Brain pericyte (primary cell): ENCODE results near the gene KLHDC8A.
"Not testable (repeated sequence)": the region's sequence is repeated elsewhere in the genome, so short reads cannot be mapped to it uniquely, and the experiment has no call there.

ENCODE experiments used
- DNase-seq: peaks from one replicate; pipeline ENCODE4 v3.0.0-alpha.2; 2012; ENCODE audit warnings: low read depth, low spot score

The KLHDC8A gene, protein sequence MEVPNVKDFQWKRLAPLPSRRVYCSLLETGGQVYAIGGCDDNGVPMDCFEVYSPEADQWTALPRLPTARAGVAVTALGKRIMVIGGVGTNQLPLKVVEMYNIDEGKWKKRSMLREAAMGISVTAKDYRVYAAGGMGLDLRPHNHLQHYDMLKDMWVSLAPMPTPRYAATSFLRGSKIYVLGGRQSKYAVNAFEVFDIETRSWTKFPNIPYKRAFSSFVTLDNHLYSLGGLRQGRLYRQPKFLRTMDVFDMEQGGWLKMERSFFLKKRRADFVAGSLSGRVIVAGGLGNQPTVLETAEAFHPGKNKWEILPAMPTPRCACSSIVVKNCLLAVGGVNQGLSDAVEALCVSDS

DNA sequence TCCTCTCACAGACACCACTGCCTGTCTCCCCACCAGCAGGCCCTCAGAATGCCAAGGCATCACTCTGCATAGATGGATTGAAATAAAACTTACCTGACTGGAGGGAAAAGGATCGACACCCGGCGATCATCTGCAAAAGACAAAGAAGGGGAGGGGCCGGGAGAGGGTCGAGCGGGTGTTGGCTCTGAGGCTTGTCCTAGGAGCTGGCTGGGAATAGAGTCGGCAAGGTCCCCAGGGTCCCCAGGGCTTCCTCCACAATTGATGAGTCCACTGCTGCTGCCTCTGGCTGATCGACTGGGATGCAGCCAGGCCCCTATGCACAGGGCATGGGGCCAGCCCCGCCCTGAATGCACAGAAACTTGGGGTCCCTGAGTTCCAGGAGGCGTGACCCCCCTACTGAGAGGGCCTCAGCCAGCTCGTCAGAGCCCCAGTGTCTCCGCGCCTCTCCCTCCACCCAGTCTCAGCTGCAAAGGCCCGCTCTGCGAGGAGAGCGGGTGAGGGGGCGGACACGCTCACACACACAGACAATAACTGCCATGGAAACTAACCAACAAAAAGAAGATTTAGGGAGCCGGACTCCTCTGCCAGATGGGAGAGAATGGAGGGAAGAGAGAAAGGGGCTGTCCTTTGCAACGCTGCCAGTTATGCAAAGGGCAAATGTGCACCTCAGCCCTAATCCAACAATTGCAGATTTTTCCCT, at the start of gene KLHDC8A:
Gene KLHDC8A (minus strand): TSS at position 483 of the 700 bp plus-strand sequence. CDS start 13,318 bp downstream, outside the sequence.
- DNase-seq: no peak

DNA sequence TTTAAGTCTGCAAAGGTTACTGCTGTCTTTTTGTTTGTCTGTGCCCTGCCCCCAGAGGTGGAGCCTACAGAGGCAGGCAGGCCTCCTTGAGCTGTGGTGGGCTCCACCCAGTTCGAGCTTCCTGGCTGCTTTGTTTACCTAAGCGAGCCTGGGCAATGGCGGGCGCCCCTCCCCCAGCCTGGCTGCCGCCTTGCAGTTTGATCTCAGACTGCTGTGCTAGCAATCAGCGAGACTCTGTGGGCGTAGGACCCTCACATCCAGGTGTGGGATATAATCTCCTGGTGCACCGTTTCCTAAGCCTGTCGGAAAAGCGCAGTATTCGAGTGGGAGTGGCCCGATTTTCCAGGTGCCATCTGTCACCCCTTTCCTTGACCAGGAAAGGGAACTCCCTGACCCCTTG, 49.5 kb upstream of the KLHDC8A start:
- not testable (repeated sequence) for DNase-seq

DNA sequence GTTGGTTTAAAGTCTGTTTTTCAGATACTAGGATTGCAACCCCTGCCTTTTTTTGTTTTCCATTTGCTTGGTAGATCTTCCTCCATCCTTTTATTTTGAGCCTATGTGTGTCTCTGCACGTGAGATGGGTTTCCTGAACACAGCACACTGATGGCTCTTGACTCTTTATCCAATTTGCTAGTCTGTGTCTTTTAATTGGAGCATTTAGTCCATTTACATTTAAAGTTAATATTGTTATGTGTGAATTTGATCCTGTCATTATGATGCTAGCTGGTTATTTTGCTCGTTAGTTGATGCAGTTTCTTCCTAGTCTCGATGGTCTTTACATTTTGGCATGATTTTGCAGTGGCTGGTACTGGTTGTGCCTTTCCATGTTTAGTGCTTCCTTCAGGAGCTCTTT, 47.8 kb upstream of the KLHDC8A start:
- not testable (repeated sequence) for DNase-seq

DNA sequence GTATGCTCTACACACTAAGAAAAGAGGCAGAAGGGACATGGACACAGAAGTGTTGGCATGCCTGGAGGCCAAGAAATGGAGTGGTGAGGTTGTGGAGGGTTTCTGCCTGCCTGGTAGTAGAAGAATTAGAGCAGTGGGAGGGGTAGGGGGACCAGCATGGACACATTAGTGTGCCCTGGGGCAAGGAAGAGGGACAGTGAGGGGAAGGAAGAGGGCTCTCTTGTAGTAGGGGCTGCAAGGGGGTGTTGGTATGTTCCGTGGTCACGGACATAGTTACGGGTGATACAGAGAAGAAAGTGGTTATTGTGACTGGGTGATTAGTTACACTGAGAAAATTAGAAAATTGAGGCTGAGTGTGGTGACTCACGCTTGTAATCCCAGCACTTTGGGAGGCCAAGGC, 41.9 kb upstream of the KLHDC8A start:
- no peak for DNase-seq

DNA sequence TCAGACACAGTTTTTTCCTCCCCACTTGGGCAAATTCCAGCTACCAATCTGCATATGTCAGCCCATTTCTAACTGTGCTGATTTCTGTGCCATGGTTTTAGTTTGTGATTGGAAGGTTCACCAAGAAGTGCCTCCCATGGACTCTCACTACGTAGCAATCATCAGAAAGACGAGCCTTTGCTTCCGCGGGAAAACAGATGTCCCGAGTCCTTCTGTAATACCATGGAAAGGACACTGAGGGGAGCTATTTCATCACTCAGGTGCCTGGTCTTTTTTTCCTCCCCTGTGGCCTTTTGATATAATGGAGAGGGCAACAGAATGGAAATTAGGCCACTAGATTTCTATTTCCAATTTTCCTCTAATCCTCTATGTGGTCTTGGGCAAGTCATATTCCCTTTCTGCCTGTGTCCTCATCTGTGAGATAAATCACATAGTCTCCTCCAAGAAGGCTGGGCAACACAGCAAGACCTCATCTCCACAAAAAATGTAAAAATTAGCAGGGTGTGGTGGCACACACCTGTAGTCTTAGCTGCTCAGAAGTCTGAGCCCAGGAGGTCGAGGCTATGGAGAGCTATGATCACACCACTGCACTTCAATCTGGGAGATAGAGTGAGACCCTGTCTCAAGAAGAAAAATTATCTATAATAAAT, 40.4 kb upstream of the KLHDC8A start:
- DNase-seq: no peak

DNA sequence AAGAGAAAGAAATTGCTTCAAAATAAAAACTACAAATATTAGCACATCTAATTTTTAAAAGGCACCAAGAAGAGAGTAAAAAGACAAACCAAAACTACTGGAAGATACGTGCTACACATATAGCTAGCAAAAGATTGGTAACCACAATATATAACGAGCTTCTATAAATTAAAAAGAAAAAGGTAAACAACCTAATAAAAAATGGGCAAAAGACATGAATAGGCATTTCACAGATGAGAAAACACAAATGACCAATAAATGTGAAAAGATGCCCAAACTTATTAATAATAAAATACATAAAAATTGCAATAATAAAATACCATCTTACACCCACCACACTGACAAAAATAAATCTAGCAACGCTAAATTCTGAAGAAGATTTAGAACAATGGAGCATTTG, 38.9 kb upstream of the KLHDC8A start:
- DNase-seq: no peak

DNA sequence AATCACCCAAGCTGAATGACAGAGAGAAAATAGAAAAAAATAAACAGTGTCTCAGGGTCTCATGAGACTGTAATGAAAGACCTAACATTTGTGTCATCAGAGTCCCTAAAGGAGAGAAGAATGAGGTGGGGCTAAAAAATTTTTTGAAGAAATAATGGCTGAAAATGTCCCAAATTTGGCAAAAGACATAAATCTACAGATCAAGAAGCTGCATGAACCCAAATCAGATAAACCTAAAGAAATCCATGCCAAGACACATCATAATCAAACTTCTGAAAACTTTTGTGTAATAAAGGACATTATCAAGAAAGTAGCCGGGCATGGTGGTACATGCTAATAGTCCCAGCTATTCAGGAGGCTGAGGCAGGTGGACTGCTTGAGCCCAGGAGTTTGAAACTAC, 35.9 kb upstream of the KLHDC8A start:
- DNase-seq: no peak

DNA sequence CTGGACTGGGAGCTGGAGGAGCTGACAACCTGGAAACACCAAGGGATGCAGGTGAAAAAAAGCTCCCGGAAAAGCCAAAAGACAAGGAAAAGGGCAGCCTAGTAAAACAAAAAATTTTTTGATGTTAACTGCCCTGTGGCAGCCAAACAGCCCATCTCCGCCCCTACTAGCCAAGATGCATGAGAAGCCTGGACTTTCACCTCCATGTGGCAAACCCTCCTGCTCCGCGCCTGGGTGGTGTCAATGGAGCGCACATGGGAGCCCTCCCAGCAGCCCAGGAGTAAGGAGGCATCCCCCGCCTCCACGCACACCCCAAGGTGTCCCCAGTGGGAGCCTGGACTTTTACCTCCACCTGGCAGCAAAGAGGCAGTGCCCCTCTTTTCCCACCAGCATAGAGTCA, 34.7 kb upstream of the KLHDC8A start:
- no peak for DNase-seq

DNA sequence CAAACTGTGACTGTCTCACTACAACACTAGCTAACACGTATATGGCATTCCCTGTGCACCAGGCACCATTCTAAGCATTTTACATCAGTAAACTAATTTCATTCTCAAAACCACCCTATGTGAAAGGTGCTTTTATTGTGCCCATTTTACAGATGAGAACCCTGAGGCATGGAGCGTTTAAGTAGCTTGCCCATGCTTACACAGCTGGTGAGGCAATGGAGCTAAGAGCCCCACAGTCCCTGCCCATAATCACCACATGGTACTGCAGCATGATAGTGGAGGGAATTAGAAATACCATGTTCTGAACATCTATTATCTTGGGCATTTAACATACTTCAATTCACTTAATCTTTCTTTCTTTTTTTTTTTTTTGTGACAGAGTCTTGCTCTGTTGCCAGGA, 31.1 kb upstream of the KLHDC8A start:
- no peak for DNase-seq

DNA sequence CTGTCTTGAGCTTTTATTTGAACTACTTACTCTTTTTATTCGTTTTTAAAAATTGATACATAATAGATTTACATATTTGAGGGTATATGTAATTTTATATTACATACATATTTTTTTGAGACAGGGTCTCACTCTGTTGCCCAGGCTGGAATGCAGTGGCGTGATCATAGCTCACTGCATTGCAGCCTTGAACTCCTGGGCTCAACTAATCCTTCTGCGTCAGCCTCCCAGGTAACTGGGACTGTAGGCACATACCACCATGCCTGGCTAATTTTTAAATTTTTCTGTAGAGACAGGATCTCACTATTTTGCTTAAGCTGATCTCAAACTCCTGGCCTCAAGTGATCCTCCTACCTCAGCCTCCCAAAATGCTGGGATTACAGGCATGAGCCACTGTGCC, 26.3 kb upstream of the KLHDC8A start:
- not testable (repeated sequence) for DNase-seq

DNA sequence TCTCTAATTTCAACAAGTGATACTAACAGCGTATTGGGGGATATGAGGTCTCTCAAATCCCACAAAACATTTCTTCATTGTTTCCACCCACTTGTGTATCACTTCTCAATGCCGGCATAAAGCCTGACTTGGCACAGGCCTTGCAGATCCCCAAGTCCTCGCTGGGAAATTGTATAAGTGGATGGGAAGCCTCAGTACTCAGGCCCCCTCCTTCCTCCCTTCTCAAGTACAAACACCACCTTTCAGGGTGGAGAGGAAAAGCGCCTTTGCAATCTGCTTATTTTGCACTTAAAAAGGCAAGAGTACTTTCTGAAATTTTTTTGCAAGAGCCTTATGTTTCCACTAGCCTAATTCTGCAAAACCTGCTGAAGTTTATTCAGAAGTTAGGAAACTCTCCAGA, 25.8 kb upstream of the KLHDC8A start:
- no peak for DNase-seq

DNA sequence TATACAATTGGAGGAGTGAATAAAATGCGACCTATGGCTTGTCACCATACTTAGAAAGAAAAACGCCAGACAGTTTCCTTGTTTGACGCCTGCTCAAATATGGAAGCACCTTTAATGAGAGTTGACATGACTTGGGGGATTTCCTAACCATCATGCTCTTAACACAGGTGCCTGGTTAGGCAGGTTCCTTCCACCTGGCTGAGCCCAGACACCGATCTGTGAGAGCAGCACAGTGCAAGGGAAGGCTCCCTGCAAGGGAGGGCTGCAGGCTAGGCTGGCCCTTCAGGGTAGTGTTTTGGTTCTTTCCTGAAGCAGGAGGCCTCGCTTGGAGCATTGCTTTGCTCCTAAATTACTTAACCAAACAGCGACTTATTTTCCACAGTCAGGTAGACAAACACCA, 24.6 kb upstream of the KLHDC8A start:
- DNase-seq: no peak

DNA sequence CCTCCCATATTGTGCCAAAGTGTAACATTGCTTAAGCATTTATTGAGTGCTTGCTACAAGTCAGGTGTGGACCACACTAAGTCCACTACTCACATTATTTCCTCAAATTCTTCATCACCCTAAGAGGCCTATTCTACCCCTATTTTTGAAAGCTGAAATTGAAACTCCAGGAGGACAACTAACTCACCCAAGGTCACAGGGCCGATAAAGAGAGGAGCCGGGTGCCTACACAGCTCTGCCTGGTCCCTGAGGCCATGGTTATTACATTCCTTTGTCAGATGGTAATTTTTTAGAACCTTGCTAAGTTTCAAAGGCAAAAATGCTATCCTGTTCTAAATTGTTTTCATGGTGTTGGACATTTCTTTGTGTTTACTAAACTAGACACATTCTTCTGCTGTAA, 24.2 kb upstream of the KLHDC8A start:
- DNase-seq: no peak

DNA sequence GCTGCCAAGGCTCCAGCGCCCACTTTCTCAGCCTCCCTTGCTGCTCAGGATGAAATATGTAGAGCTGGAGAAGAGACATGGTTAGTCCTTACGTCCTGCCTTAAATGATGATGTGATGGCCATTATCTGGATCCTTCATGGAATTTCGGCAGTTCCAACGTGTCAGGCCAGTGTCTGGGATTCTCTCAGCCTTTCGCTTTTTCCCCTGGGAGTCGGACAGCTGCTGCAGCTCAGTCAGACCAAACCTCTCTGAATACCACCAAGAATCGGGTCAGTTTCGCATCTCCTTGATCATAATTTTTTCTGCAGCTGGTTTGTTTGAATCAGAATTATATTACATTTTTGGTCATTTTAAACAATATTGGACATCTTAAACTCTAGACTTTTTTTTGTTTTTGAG, 22.3 kb upstream of the KLHDC8A start:
- DNase-seq: no peak

DNA sequence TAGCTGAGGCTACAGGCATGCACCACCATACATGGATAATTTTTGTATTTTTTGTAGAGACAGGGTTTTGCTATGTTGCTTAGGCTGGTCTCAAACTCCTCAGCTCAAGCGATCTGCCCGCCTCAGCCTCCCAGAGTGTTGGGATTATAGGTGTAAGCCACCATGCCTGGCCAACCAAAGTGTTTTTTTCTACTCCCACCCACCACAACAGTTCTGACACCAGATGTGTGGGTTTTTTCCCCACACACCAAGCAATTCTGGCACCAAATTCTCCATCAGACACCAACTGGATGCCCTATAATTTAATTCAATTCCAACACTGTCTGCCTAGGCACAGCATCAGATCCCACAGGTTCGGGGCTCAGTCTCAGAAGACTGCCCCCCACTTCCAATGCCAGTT, 20.6 kb upstream of the KLHDC8A start:
- DNase-seq: no peak

DNA sequence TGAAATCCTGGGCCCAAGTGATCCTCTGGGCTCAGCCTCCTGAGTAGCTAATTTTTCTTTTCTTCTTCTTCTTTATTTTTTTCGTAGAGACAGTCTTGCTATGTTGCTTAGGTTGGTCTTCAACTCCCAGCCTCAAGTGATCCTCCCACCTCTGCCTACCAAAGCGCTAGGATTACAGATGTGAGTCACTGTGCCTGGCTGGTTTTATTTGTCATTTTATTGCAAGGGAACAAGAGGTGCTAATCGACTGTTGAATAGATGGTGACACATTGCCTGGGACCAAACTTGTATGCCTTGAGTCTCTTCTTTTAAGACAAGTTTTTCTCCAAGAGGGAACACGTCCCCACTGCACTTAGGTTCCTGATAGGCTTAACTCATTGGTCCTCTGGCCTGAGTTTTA, 20.0 kb upstream of the KLHDC8A start:
- no peak for DNase-seq

DNA sequence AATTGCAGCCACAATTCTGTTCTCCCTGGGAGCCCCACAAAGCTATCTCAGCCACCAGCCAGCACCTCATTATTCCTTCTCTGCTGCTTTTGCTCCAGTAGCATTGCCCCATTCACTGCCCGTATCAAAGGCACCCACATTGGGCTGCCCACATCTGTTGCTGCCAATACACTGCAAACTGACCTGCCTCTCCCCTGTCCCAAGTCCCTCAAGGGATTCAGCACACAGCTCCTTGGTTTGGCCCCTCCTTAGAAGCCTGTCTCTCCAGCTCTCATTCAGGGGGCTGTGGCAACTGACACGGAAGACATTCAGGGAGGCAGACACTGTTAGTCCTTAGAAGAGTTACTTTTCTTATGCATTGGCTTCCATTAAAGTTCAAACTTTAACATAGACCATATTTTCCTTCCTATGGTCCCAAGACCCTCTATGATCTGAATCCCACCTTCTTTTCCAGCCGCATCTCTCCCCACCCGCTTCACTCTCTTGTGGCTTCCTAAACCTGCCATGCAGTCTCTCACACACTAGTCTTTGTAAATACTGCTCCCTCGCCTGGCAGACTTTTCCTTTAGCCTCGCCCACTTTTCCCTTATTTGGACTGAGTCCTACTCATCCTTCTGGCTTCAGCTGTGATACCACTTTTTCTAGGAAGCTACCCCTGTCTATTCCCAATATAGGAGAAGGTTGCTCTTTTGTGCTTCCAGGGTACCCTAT, 19.3 kb upstream of the KLHDC8A start:
- DNase-seq: no peak

DNA sequence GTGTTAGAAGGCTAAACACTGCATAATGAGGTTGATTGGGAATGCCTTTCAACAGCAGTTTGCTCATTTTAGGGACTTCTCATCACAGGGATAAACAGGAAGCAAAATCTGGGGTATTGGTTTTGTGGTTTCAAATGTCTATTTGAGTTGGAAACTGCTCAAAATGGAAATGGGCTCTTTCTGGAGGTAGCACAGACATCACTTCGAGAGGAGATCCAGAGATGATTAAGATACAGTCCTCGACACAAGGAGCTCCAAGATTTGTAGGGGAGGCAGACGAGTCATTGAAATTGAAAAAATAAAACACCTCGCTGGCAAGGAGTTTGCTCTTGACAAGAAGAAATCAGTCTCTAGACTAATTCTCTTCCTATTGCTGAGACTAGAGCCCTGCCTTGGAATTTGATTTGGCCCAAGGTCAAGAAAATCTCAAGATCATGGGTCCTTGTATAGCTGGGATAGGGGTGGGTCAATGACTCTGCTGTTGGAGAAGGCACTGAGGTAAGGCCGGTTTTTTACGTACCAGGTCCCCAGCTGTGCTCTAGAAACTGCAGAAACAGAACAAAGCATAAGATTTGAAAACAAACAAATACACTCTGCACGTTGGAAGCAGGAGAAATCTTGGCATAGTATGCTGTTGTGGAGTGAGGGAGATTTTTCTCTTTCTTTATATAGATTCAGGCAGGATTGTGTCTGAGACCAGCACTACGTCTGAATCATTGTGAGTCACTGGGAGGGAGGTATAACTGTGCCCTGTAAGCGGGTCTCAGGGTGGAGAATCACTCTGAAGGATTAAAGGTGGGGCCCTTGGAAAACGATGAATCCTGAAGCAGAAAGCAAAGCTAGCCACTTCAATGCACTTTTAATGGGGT, 17.7 kb upstream of the KLHDC8A start:
- no peak for DNase-seq

DNA sequence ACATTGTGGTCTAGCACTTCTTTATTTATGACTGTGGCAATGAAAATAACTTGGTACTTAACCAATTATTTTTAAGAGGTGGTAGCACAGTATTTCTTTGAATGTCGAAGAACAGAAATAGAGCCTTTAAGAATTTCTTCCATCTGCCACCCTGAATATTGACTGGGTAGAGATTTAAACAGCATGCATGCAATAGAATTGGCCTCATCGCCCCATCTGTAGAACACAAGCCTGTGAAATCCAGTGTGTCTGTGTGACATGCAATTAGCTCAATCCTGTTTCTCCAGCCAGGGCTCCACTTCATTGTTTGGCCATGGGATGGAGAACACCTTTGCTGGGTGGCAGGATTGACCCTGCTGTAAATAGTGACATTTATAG, 17.1 kb upstream of the KLHDC8A start:
- DNase-seq: no peak

DNA sequence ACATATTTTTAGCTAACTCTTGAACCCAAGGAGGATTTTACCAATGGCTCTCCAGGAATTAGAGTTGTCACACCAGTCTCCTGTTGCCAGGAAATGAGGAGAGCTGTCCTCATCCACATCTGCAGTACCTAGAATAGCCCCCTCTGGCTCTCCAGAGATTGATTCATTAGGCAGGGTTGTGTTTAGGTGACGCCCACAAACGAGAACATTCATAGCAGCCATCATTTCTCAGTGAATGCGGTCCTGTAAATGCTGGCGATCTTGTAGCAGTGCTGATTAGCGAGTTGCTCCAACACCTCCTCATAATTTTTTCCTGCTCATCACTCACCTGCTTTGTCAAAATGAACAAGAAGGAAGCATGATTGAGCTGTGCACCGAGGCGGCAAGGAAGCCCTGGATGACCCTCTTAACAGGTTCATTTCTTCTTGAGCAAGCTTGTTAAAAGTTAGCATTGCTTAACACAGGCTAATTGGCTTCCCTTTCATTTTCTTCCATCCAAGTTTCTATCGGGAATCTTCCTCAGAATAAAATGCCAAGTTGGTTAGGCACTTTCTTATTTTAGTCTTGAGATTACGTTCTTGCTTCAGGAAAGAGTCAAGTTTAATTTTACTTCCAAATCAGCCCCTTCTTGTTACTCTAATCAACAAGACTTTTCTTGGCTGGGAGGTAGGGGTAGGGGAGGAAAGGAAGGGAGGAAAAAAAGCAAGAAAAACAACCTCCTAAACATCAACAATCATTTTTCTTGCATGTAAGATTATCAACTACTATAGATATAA, 16.5 kb upstream of the KLHDC8A start:
- no peak for DNase-seq
